SK-N-MC (cell line): ENCODE data around the gene IGLL1.

Source experiments
- EZH2 ChIP-seq: fragments of 200-600 bp; sonication (generic); IDR thresholded peaks from one replicate; pipeline ENCODE4 v1.6.1; 2017; ENCODE audit warnings: antibody characterized with exemption
- FOXP2 ChIP-seq: optimal IDR thresholded peaks from 2 replicates; pipeline ENCODE3; 2011; ENCODE audit warnings: mild to moderate bottlenecking, moderate library complexity; ENCODE audit not compliant: insufficient read depth; ENCODE audit errors: extremely low read length, control extremely low read depth

- TF ChIP-seq EZH2, result no peak
- TF ChIP-seq FOXP2, result no peak
These were observed 46.3 kb upstream of the IGLL1 start for GRCh38 chr22:23626286-23626975.
